PFSK-1 (cell line): ENCODE data around the gene TIAM1.

Source experiments
- FOXP2 ChIP-seq: optimal IDR thresholded peaks from 2 replicates; pipeline ENCODE3; 2011; ENCODE audit warnings: borderline replicate concordance, control low read depth, inconsistent platforms; ENCODE audit not compliant: insufficient read depth; ENCODE audit errors: extremely low read length, extremely low read depth
- POLR2AphosphoS5 ChIP-seq: IDR thresholded peaks from 2 replicates; pipeline ENCODE4 v1.6.1; 2012; ENCODE audit warnings: low read depth, mild to moderate bottlenecking, control low read depth, low read length, moderate library complexity
- SIN3A ChIP-seq: IDR thresholded peaks from 2 replicates; pipeline ENCODE4 v1.6.1; 2012; ENCODE audit warnings: mild to moderate bottlenecking, low read length, moderate library complexity, borderline replicate concordance; ENCODE audit not compliant: insufficient read depth
- TAF1 ChIP-seq: IDR thresholded peaks from 2 replicates; pipeline ENCODE4 v1.6.1; 2012; ENCODE audit warnings: low read length, control low read depth, borderline replicate concordance; ENCODE audit not compliant: insufficient read depth
- TF ChIP-seq, protein P1 (sequence below), 2 experiments: IDR thresholded peaks; 2 replicates each; pipeline versions ENCODE4 v1.6.1 to v1.8.0; 2011 to 2012; ENCODE audit warnings: low read depth in 2 of 2, low read length in 2 of 2, control low read depth in 1 of 2, inconsistent platforms in 1 of 2, mild to moderate bottlenecking in 1 of 2, moderate library complexity in 1 of 2; ENCODE audit not compliant: insufficient read depth in 1 of 2

The TIAM1 gene

DNA sequence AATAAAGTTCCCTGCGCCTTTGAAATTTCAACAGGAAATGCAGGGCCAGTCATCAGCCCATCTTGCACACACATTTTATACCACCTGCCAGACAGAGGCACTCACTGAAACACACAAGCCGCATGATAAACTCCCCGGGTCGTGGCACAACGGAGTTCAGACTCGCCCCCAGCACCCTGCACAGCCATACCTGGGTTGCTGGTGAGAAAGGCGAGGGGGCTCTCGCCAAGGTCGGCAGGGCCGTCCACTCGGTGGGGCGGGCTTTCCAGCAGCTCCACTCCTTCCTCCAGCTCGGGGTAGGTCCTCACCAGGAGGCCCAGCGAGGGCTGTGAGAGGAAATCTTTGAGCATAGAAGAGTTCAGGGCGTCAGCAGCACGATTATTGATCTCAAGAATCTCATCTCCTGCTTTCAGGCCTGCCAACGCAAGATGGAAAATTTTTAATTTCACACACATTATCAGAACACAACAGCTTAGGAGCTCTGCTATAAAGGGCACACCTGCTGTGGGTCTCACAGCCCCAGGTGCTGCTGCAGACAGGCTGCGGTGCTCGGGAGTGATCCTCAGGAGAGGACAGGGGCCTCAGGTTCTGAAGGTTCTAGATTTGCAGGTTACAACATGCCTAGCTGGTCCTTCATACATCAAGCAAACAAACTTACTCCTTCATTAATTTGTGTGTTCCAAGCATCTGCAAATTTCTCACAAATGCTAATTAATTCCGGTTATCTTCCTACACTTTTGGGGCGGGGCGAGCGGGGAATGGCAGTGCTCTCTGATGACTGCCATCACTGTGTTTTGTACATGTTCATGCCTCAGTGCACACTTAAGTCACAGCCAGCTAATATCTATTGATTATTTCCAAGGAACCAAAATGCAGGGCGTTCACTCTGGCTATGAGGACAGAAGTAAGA, 161.6 kb downstream of the TIAM1 start:
- no peak for TF ChIP-seq FOXP2
- no peak for TF ChIP-seq SIN3A
- TF ChIP-seq, protein P1, sequence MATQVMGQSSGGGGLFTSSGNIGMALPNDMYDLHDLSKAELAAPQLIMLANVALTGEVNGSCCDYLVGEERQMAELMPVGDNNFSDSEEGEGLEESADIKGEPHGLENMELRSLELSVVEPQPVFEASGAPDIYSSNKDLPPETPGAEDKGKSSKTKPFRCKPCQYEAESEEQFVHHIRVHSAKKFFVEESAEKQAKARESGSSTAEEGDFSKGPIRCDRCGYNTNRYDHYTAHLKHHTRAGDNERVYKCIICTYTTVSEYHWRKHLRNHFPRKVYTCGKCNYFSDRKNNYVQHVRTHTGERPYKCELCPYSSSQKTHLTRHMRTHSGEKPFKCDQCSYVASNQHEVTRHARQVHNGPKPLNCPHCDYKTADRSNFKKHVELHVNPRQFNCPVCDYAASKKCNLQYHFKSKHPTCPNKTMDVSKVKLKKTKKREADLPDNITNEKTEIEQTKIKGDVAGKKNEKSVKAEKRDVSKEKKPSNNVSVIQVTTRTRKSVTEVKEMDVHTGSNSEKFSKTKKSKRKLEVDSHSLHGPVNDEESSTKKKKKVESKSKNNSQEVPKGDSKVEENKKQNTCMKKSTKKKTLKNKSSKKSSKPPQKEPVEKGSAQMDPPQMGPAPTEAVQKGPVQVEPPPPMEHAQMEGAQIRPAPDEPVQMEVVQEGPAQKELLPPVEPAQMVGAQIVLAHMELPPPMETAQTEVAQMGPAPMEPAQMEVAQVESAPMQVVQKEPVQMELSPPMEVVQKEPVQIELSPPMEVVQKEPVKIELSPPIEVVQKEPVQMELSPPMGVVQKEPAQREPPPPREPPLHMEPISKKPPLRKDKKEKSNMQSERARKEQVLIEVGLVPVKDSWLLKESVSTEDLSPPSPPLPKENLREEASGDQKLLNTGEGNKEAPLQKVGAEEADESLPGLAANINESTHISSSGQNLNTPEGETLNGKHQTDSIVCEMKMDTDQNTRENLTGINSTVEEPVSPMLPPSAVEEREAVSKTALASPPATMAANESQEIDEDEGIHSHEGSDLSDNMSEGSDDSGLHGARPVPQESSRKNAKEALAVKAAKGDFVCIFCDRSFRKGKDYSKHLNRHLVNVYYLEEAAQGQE (IDR thresholded peaks at IDR 0.05; ENCODE audit: insufficient read depth in 1 of 2, low read depth in 2 of 2, low read length in 2 of 2): no peak
- TF ChIP-seq POLR2AphosphoS5: no peak
- no peak for TF ChIP-seq TAF1

DNA sequence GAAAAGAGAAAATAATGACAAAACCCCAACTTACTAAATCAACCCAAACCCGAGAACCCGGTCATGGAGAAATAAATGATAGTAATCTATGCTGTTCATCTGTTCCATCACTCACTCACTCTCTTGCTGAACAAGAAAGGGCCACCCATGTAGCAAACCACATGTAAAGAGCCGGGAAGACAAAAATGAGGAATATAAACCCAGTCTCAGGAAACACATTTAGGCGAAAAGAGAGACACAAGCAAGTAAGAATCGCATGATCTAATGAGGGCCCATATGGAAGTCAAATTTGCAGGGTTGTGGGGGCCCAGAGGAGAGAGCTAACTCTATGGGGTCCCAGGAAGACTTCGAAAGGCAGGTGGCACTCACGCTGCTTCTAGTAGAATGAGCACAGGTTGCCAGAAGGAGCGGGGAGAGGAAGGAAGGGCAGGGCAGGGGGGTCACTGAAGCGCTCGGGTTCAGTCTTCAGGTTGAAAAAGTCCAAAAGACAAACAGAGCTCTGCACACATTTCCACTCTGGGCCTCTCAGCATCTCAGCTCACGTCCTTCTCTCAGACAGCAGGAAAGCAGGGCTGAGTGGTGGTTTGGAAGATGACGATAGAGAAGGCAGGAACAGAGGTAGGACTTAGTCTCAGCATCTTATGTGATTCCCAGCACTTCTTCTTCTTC, 162.8 kb downstream of the TIAM1 start:
- TF ChIP-seq TAF1 (no peak), SIN3A (no peak), FOXP2 (no peak), POLR2AphosphoS5 (no peak)
- TF ChIP-seq, protein P1 (IDR thresholded peaks at IDR 0.05; ENCODE audit: insufficient read depth in 1 of 2, low read depth in 2 of 2, low read length in 2 of 2): no peak

DNA sequence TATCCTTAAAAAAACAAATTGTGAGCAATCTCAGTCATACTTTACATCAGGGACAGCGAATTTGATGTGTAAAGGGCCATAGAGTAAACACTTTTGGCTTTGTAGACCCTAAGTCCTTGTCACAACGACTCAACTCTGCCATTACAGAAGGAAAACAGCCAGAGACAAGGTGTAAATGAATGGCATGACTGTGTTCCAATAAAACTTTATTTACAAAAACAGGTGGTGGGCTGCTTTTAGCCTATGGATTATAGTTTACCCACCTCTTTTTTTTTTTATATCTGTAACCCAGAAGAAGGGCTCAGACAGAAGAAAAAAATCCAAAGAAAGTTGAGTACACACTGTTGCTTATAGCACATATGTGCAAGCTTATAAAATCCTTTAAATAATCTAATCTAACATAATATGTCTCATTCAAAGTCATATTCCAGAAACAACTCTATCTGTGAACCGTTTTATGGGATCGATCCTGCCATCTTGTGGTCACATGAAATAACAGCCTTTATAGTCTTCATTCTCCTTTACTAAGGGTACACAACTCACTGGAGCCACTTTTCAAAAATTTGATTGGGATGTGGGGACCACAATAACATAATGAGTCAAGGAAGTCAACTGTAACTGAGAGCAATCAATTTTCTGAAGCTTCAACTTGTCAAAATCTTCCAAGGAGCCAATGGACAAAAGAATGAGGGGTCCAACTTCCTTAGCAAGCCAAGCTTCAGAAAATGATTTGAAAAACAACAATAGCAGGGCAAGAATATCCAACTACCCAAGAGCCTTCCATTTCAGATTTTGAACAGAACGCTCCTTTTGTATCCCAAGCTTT, 163.6 kb downstream of the TIAM1 start:
- TF ChIP-seq FOXP2: no peak
- TF ChIP-seq POLR2AphosphoS5: no peak
- TF ChIP-seq, protein P1 (IDR thresholded peaks at IDR 0.05; ENCODE audit: insufficient read depth in 1 of 2, low read depth in 2 of 2, low read length in 2 of 2): no peak
- no peak for TF ChIP-seq SIN3A
- no peak for TF ChIP-seq TAF1

DNA sequence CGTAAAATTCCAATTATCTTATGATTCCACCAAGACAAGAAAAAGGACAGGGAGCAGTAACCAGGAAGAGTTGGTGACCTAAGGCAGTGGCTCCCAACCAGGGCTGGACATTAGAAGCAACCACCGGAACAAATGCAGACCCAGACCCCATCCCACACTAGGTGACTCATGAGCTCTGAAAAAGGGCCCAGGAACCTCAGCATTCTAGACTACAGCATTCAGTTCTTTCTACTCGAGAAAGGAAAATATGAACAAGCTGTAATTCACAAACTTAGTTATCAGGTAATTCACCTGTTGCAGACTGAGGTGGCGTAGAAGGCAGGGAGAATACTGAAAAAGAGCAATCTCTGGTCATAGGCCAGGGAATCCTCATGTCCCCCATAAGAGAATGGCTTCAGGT, 167.3 kb downstream of the TIAM1 start:
- TF ChIP-seq, protein P1 (IDR thresholded peaks at IDR 0.05; ENCODE audit: insufficient read depth in 1 of 2, low read depth in 2 of 2, low read length in 2 of 2): no peak
- TF ChIP-seq FOXP2 (no peak), POLR2AphosphoS5 (no peak), TAF1 (no peak), SIN3A (no peak)
